ENCODE data around the gene RBMS1. TPM values are rescaled to one million over a fixed set of nuclear protein-coding genes. Genes with fewer than 3 reads are reported as not detected.

RBMS1 gene
- total and polyA plus RNA-seq, 8 donors = 91.7 to 133 (median 119) TPM

GRCh38 chr2:160278101-160278878 is 215.3 kb downstream of the RBMS1 start:
- H3K27me3 ChIP-seq = no peaks in the 10 kb centered on the region
- DNase-seq (no peak), ATAC-seq (peak; percentile 26)
- TF ChIP-seq, protein P1, sequence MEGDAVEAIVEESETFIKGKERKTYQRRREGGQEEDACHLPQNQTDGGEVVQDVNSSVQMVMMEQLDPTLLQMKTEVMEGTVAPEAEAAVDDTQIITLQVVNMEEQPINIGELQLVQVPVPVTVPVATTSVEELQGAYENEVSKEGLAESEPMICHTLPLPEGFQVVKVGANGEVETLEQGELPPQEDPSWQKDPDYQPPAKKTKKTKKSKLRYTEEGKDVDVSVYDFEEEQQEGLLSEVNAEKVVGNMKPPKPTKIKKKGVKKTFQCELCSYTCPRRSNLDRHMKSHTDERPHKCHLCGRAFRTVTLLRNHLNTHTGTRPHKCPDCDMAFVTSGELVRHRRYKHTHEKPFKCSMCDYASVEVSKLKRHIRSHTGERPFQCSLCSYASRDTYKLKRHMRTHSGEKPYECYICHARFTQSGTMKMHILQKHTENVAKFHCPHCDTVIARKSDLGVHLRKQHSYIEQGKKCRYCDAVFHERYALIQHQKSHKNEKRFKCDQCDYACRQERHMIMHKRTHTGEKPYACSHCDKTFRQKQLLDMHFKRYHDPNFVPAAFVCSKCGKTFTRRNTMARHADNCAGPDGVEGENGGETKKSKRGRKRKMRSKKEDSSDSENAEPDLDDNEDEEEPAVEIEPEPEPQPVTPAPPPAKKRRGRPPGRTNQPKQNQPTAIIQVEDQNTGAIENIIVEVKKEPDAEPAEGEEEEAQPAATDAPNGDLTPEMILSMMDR (IDR thresholded peaks at IDR 0.05) = no peak
- no peaks in the 10 kb centered on the region for H3K9me3 ChIP-seq
- intact Hi-C loops (cut with DNase I) = no loop called here
- H3K36me3 ChIP-seq = peaks cover 0 to 91% of the 10 kb centered on the region in 2 donors
- H3K4me3 ChIP-seq = no peak overlapping the region
- H3K4me1 ChIP-seq = peaks cover 20 to 36% of the 10 kb centered on the region in 2 donors
- peak overlapping the region in 1 of 2 donors; percentile 42 for H3K27ac ChIP-seq

DNA sequence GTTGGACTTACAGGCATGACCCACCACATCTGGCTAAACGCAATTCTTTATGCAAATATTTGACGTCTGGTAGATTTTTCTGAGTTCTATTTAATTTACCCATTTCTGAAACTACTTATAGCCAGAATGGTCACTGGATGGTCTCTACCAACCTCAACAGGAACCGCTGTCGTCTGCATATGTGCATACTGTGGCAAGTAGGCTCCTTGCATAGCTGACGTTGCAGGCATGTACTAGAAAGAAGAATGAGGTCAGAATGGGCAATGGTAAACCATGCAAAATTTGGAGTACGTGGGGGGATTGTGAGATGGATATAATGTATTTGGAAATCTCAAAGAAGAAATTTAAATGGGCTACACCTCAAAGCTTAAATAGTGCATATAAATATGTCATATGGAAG is 216.5 kb downstream of the RBMS1 start:
- TF ChIP-seq, protein P1 (IDR thresholded peaks at IDR 0.05) = no peak
- Histone ChIP-seq H3K4me1 (peaks cover 18 to 33% of the 10 kb centered on the region in 2 donors), H3K27ac (no peak overlapping the region), H3K4me3 (no peak overlapping the region), H3K36me3 (peaks cover 0 to 92% of the 10 kb centered on the region in 2 donors), H3K27me3 (no peaks in the 10 kb centered on the region), H3K9me3 (no peaks in the 10 kb centered on the region)
- intact Hi-C loops (cut with DNase I) = no loop called here
- ATAC-seq (no peak), DNase-seq (no peak)

DNA sequence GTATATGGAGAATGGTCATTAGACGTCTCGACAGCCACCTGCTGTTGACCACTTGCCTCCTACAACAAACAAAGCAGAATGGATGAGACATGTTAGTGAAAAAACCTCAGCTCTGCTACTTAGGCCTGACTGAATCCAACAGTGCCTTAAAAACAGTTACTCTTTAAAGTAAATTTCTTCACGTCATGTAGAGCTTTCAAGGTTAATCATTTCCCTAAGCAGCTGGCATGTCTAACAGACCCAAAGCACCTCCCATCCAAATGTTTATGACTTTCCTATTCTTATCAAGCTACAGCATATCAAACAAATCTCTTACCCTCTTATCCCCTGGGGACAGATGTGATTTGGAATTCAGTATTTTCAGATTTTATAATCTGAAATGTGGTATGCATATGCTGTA is 218.0 kb downstream of the RBMS1 start:
- DNase-seq = peak in 1 of 4 donors; percentile 49
- peak overlapping the region; percentile 7 to 46 for H3K27ac ChIP-seq

DNA sequence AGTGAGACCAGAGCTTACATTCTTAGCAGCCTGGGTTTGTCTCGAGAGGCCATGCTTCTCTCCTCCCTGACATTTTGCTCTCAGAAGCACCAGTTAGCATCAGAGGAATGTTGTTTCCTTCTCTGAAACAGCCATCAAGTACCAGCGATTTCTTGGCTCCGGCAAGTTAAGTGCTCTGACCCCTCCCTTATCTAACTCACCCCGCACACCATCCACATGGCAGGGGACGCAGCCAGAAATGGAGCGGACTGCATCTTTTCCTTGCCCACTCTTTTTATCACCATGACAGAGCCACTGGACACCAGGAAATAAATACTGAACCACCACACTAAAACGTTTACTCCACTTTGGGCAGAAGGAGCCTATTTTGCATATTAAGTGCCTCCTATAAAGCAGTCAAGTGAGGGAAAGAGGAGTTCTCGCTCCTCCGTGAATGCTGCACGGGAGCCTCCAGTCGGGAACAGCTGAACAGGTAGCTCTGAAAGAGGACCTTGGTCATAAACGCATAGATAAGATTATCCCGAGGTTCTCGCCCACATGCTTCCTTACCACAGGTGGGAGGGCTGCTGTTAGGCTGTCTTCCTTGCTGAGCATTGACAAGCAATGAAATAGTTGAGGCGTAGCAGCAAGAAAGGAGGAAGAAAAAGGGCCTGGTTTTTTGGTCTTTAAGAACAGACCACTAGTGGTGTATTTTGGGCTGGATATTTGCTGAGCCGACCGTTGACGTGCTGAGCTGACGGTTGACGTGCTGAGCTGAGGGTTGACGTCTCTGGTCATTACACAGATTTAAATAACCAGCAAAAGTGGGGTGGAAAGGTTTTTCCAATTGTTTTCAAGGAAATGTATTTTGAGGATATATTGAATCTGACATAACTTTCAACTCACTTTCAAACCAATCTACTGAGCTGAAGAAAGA is 222.2 kb downstream of the RBMS1 start:
- intact Hi-C loops (cut with DNase I) = no loop called here
- ATAC-seq (peak; percentile 29), DNase-seq (peak in 3 of 4 donors; percentile 53 to 58 (median 54))
- TF ChIP-seq, protein P1 (IDR thresholded peaks at IDR 0.05) = no peak
- Histone ChIP-seq H3K9me3 (no peaks in the 10 kb centered on the region), H3K4me3 (peak overlapping the region; percentile 13 to 34), H3K4me1 (peaks cover 23 to 24% of the 10 kb centered on the region in 2 donors), H3K36me3 (peaks cover 0 to 55% of the 10 kb centered on the region in 2 donors), H3K27me3 (no peaks in the 10 kb centered on the region), H3K27ac (peak overlapping the region; percentile 92 to 93)

More for the DNA sequence above, 218.0 kb downstream of the RBMS1 start:
- peaks cover 0 to 90% of the 10 kb centered on the region in 2 donors for H3K36me3 ChIP-seq
- intact Hi-C loops (cut with DNase I) = no loop called here
- no peaks in the 10 kb centered on the region for H3K27me3 ChIP-seq
- TF ChIP-seq, protein P1 (IDR thresholded peaks at IDR 0.05) = no peak
- no peaks in the 10 kb centered on the region for H3K9me3 ChIP-seq
- ATAC-seq = peak; percentile 49
- H3K4me1 ChIP-seq = peaks cover 22 to 35% of the 10 kb centered on the region in 2 donors
- no peak overlapping the region for H3K4me3 ChIP-seq

Data from left lung (tissue), 10 donors.